Adipocyte (in vitro differentiated cells): ENCODE measurements around the gene UBE2L3.
"Not testable (repeated sequence)": the region's sequence is repeated elsewhere in the genome, so short reads cannot be mapped to it uniquely, and the experiment has no call there.

Experiments used
- DNase-seq: peaks from one replicate; pipeline ENCODE4 v3.0.0-alpha.2; 2015; ENCODE audit warnings: low read depth
- H3K27me3 ChIP-seq: replicated peaks from 2 replicates; pipeline ENCODE4 v1.7.0; 2013; ENCODE audit warnings: mild to moderate bottlenecking, low read length, moderate library complexity; ENCODE audit not compliant: control insufficient read depth, insufficient read depth
- H3K36me3 ChIP-seq: 2 replicates; pipeline ENCODE4 v1.7.0; 2013; ENCODE audit warnings: low read length, mild to moderate bottlenecking, moderate library complexity; ENCODE audit not compliant: control insufficient read depth, insufficient read depth, severe bottlenecking
- H3K4me1 ChIP-seq: 2 replicates; pipeline ENCODE4 v1.7.0; 2013; ENCODE audit warnings: mild to moderate bottlenecking, low read length, moderate library complexity; ENCODE audit not compliant: control insufficient read depth, insufficient read depth
- H3K4me3 ChIP-seq: 2 replicates; pipeline ENCODE4 v1.7.0; 2013; ENCODE audit warnings: mild to moderate bottlenecking, low read length, moderate library complexity
- H3K9ac ChIP-seq: 2 replicates; pipeline ENCODE4 v1.7.0; 2013; ENCODE audit warnings: mild to moderate bottlenecking, low read length, moderate library complexity
- H3K9me3 ChIP-seq: 2 replicates; pipeline ENCODE4 v1.7.0; 2013; ENCODE audit warnings: mild to moderate bottlenecking, low read length, moderate library complexity; ENCODE audit not compliant: control insufficient read depth

UBE2L3 gene

GRCh38 chr22:21579474-21579851 is 11.9 kb downstream of the UBE2L3 start:
- H3K4me3 ChIP-seq = no peak overlapping the region
- H3K4me1 ChIP-seq = peaks cover 18% of the 10 kb centered on the region
- no peak overlapping the region for H3K9ac ChIP-seq
- H3K36me3 ChIP-seq = no peaks in the 10 kb centered on the region
- no peaks in the 10 kb centered on the region for H3K9me3 ChIP-seq
- DNase-seq = no peak
- no peaks in the 10 kb centered on the region for H3K27me3 ChIP-seq

- not testable (repeated sequence) for H3K9ac ChIP-seq, H3K4me3 ChIP-seq, H3K9me3 ChIP-seq, H3K36me3 ChIP-seq, DNase-seq, H3K27me3 ChIP-seq
- peaks cover 15% of the 10 kb centered on the region for H3K4me1 ChIP-seq
These were observed 13.1 kb downstream of the UBE2L3 start for GRCh38 chr22:21580623-21581007.

GRCh38 chr22:21581009-21581713 is 13.6 kb downstream of the UBE2L3 start:
- H3K9ac ChIP-seq, H3K9me3 ChIP-seq, H3K36me3 ChIP-seq, H3K4me3 ChIP-seq, H3K27me3 ChIP-seq, DNase-seq: not testable (repeated sequence)
- peaks cover 15% of the 10 kb centered on the region for H3K4me1 ChIP-seq

GRCh38 chr22:21582801-21583740 is 15.6 kb downstream of the UBE2L3 start:
- Histone ChIP-seq H3K27me3 (no peaks in the 10 kb centered on the region), H3K9me3 (no peaks in the 10 kb centered on the region), H3K36me3 (no peaks in the 10 kb centered on the region), H3K4me3 (no peak overlapping the region), H3K9ac (no peak overlapping the region), H3K4me1 (peaks cover 21% of the 10 kb centered on the region)
- DNase-seq = no peak

GRCh38 chr22:21585389-21585788 is 17.9 kb downstream of the UBE2L3 start:
- H3K27me3 ChIP-seq = no peaks in the 10 kb centered on the region
- DNase-seq = no peak
- no peaks in the 10 kb centered on the region for H3K36me3 ChIP-seq

GRCh38 chr22:21587803-21588611 is 20.5 kb downstream of the UBE2L3 start:
- peaks cover 31% of the 10 kb centered on the region for H3K4me1 ChIP-seq
- no peak for DNase-seq
- peaks cover 4% of the 10 kb centered on the region for H3K36me3 ChIP-seq
- no peak overlapping the region for H3K9ac ChIP-seq
- H3K4me3 ChIP-seq = no peak overlapping the region
- H3K27me3 ChIP-seq = no peaks in the 10 kb centered on the region
- no peaks in the 10 kb centered on the region for H3K9me3 ChIP-seq

More at GRCh38 chr22:21585389-21585788, 17.9 kb downstream of the UBE2L3 start:
- H3K9ac ChIP-seq = no peak overlapping the region
- H3K4me3 ChIP-seq = no peak overlapping the region
- no peaks in the 10 kb centered on the region for H3K9me3 ChIP-seq
- peaks cover 15% of the 10 kb centered on the region for H3K4me1 ChIP-seq

- peaks cover 33% of the 10 kb centered on the region for H3K4me1 ChIP-seq
- no peak overlapping the region for H3K9ac ChIP-seq
- H3K27me3 ChIP-seq = no peaks in the 10 kb centered on the region
- no peak overlapping the region for H3K4me3 ChIP-seq
- H3K36me3 ChIP-seq = peaks cover 18% of the 10 kb centered on the region
- H3K9me3 ChIP-seq = no peaks in the 10 kb centered on the region
- no peak for DNase-seq
These were observed 21.9 kb downstream of the UBE2L3 start for GRCh38 chr22:21589396-21589795.

GRCh38 chr22:21590809-21591641 is 23.5 kb downstream of the UBE2L3 start:
- H3K36me3 ChIP-seq = peaks cover 31% of the 10 kb centered on the region
- peaks cover 45% of the 10 kb centered on the region for H3K4me1 ChIP-seq
- no peaks in the 10 kb centered on the region for H3K9me3 ChIP-seq
- no peaks in the 10 kb centered on the region for H3K27me3 ChIP-seq
- no peak overlapping the region for H3K9ac ChIP-seq
- no peak overlapping the region for H3K4me3 ChIP-seq
- no peak for DNase-seq

- no peak for DNase-seq
- Histone ChIP-seq H3K4me3 (no peak overlapping the region), H3K27me3 (no peaks in the 10 kb centered on the region), H3K36me3 (peaks cover 38% of the 10 kb centered on the region), H3K4me1 (peaks cover 45% of the 10 kb centered on the region), H3K9me3 (no peaks in the 10 kb centered on the region), H3K9ac (no peak overlapping the region)
These were observed 24.2 kb downstream of the UBE2L3 start for GRCh38 chr22:21591695-21592094.

GRCh38 chr22:21592422-21592821 is 24.9 kb downstream of the UBE2L3 start:
- H3K4me1 ChIP-seq = peaks cover 45% of the 10 kb centered on the region
- H3K9ac ChIP-seq = no peak overlapping the region
- no peaks in the 10 kb centered on the region for H3K27me3 ChIP-seq
- H3K9me3 ChIP-seq = no peaks in the 10 kb centered on the region
- DNase-seq = no peak
- peaks cover 43% of the 10 kb centered on the region for H3K36me3 ChIP-seq
- H3K4me3 ChIP-seq = no peak overlapping the region
